GM21390 (cell line): Measurements from ENCODE around the gene TH.
"Not testable (repeated sequence)": the region's sequence is repeated elsewhere in the genome, so short reads cannot be mapped to it uniquely, and the experiment has no call there.

Experiments
- ATAC-seq: cut with Tn5 transposase; IDR thresholded peaks from one replicate; pipeline ENCODE4 v1.9.1; 2021; ENCODE audit not compliant: unreplicated experiment

TH gene

DNA sequence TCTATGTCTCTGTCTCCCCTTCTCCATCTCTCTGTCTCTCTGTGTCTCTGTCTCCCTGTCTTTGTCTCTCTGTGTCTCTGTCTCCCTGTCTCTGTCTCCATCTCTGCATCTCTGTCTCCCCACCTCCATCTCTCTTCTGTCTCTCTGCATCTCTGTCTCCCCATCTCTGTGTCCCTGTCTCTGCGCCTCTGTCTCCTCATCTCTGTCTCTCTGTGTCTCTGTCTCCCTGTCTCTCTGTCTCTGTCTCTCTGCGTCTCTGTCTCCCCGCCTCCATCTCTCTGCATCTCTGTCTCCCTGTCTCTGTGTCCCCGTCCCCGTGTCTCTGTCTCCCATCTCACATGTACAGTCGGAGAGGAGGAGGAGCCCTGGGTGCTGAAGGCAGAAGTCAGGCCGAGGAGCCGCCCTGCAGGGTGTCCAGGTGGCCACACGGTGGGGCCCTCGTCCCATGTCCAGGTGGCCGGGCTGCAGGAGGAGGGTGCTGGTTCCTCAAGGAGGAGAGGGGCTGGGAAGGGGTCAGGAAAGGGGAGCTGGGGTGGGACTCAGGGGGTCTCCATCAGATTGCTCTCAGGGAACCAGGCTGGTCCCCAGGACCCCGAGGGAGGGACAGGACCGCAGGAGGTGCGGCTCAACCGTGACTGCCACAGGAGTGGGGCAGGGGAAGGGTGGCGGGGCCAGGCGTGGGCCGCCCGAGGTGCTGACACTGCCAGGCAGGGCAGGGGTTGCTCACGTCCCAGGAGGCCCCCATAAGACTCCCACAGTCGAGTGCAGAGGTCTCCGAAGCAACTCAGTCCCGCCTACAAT is 25.6 kb upstream of the TH start:
- ATAC-seq: peak; percentile 46

DNA sequence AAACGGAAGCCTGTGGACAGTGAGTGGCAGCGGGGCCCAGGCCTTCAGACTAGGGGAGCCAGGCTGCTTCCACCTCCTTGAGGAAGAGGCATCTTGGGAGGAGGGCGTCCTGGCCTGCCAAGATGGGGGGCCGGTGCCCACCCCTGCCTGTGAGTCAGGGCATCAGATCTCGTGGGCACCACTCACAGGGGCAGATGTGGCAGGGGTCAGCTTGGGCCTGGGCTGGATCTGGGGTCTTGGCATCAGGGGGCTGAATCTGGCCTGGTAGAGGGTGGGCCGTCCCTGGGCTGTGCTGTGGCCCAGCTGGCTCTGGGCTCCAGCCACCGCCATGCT is 24.1 kb upstream of the TH start:
- no peak for ATAC-seq

DNA sequence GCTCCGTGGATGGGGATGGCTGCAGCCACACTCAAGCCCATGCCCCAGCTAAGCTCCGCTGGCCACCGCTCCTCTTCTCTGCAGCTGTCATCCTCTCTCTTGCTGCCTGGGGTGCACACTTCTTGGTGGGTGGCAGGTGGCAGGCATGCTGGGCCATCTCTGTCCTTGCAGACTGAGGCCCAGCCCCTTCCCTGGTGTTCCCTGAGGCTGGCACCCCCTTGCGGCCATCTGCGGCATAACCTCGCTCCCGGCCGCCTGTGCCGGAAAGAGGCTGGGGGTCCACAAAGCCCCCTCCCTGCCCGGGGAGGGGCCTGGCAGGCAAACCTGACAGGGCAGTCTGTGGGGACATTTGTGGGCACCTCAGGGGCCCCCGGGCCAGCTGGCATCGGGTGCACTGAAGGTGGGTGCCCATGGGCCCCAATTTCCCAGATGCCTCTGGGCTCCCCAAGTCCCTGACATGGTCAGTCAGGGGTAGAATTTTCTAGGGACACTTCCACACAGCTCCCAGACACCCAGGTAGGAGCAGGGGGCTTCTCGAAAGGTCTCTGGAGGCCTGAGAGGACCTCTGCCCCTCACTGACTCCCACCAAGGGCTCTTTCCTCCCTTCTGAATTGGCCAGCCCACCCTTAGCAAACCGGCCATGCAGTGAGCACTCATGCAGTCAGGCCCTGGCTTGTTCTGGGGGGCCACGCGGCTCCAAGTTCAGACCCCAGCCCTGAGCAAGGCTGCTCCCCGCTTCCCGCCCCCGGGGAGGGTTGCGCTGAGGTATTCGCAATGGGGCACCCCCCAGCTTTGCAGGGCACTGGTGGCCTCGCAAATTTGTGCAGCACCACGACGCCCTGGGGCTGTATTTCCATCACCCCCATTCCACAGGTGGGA is 23.5 kb upstream of the TH start:
- no peak for ATAC-seq

DNA sequence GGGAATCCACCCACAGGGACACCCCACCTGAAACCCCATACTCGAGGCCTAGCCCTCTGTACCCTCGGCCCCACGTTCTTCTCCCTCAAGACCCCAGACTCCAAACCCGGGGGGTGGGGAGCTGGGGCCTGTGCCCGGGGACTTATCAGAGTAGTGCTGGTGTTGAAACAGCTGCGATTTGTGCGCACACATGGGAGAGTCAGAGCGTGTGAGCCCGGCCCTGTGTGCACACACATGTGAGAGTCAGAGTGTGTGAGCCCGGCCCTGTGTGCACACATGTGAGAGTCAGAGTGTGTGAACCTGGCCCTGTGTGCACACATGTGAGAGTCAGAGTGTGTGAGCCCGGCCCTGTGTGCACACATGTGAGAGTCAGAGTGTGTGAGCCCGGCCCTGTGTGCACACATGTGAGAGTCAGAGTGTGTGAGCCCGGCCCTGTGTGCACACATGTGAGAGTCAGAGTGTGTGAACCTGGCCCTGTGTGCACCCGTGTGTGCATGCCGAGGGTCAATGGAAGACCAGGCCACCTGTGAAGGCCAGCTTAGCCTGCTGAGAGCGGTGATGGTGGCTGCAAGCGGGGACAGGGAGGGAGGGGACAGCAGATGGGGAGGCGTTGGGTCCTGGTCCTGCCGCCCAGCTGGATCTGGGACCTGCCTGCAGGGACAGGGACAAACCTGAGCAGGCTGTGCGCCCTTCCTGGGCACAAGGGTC is 22.4 kb upstream of the TH start:
- not testable (repeated sequence) for ATAC-seq

DNA sequence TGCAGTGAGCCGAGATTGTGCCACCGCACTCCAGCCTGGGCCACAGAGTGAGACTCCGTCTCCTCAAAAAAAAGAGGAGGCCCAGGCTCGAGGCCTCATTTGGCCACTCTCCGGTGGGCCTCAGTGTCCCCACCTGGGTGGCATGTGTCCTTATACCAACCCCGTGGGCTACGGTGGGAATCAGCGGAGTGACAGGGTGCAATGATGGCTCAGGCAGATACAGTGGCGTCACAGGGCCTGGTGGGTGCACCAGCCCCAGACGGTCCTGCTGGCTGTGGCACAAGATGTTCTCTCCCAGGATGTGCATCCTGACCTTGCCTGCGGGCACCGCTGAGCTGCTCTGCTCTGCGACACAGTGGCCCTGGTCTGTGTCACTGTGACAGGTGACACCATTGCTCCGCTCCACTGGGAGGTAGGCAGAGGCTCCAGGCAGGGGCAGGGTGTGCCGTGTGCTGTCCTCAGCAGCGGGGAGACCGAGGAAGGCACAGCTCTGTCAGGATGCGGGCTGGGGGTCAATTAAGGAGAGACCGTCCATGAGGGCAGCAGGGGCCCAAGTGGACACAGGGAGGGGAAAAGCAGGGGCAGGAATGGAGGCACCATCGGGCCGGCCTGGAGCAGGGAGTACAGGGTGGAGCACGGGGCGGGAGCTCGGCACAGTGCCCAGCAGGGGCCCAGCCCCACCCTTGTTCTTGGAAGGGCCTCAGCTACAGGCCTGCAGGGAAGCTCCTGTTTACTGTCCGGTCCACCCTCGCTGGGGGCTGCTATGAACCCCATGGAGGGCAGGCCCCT is 21.7 kb upstream of the TH start:
- ATAC-seq: no peak

DNA sequence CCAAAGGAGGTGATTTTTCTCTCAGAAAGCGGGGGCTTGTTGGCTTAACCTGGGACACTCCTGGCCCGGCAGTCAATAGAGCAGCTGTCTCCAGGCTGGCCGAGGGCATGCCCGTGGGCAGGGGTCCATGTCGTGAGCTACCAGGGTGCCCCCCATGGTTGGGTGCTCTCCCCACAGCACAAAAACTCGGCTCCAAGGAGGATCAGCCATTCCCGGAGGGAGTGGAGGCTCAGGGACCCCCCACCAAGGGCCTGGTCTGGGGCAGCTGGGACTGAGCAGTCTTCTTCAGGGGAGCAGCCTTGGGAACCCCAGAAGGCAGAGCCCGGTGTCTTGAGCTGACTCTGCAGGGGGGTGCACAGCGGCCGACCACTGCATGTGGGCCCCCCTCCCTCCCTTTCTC is 20.8 kb upstream of the TH start:
- no peak for ATAC-seq

DNA sequence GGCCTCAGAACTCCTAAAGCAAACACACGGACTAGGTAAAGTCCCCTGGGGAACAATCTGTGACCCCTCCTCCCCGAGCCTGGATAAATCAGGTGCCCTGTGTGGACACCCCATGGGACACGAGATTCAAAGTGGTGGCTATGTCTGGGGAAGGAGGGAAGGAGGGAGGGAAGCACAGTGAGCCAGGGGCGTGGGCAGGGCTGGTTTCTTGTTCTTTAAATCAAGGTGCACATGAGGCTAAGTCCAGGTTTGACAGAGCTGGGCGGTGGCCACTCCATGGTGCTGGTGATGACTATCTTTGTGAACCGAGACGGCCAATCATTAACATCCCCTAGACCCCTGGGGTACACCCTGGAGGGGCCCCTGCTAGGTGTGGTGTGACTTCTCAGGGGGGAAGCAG is 20.3 kb upstream of the TH start:
- no peak for ATAC-seq

DNA sequence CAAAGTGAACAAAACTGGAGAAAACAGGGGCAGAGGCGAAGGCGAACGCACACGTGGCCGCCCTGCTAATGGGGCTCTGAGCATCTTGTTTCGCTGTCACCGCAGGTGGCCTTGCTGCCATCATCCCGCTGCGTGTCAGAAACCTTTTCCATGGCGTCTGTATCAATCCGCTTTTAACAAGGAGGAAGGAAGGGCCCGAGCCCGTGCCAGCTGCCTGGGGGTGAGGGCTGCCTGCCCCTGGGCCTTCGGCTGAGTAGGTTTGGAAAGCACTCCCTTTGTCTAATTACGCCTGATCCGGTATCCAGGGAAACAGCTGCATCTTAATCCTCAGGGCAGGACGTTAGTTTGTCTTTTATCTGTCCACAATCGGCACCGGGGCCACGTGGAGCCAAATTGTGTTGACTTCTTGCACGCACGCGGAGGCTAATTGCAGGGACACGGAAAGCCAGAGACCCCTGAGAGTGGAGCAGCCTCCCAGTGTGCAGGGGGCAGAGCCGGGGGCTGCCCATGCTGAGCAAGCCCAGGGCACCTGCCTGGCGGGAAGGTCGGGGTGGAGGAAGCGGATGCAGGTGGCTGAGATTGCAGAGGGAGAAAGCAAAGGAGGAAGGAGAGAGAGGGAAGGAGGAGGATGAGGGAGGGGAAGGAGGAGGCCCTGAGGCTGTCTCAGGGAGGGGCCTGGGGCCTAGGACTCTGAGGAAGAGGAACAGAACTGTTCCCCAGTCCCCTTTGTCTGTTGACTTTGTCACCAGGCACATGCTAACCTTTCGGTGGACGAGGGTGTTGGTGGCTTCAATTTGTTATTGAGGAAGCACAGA is 19.2 kb upstream of the TH start:
- no peak for ATAC-seq

DNA sequence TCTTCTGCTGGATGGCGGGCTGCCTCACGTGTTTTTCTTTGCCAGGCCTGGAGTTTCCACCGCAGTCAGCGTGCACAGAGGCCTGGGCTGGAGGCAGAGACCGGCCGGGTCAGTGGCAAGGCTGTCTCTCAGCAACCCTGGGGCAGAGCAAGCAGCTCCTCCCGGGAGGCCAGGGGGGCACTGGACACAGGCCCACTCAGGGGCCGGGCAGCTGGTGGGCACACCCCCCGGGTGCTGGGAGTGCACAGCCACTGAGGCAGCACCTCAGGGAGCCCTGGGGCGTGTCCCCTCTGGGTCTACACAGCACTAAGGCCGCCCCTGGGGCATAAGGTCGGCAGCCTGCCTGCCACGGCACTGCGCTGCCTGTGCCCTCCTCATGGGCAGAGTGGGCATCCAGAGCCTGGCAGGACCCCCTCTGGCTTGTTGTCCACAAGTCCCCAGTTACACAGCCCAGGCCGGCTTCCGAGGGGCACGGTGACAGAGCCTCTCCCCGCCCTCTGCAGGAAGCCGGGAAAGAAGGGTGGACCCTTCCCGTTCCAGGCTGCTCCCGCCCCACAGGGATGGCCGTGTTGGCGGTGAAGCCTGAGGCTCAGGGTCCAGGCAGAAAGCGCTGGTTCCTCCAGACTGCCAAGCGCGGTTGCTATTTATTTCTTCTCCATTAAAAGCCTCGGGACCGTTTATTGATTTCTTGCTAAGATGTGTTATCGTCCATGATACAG is 18.5 kb upstream of the TH start:
- no peak for ATAC-seq

DNA sequence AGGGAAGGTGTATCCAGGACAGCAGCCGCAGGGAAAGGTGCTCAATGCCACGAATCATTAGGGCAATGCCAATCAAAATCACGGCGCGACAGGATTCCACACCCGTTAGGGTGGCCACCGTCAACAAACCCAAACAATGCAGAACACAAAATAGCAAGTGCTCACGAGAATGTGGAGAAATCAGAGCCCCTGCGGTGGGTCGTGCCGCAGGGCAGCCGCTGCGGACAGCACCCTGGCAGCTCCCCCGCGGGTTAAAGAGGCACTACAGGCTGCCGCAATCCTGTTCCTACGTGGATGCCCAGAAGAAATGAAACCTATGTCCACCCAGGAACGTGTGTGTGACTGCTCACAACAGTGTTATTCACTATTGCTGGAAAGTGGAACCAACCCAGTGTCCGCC is 17.1 kb upstream of the TH start:
- ATAC-seq: no peak

DNA sequence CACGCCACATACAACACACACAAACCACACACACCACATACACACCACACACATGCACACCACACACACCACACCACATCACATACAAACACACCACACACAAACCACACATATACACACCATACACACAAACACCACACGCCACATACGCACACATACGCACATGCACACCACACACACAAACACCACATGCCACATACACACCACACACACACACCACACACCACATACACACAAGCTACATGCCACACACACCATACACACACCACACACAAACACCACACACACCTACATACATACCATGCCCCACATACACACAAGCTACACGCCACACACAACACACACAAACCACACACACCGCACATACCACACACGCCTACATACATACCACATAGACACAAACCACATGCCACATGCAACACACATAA is 15.7 kb upstream of the TH start:
- ATAC-seq: no peak

DNA sequence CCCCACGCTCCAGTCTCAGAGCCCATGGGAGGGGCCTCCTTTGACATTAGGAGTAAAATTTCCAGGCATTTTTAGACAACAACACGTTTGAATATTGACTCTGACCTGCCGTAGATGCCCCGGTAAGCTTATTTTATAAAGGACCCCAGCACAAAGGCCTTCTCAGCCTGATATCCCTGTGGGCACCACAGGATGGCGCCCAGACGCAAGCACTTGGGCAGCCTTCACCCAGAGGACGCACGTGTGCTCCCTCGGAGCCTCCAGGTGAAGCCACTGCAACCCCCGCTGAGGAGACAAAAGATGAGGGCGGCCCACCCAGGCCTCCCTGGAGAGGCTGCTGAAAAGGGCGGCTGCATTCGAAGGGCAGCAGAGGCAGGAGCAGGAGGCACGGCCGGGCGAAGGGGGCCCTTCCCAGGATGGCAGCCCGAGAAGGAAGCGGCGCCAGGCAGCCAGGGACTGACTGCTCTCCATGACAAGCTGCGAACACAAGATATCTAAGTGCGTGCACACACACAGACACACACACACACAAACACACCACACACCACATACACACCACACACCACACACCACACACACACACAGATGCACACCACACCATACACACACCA is 15.2 kb upstream of the TH start:
- no peak for ATAC-seq

DNA sequence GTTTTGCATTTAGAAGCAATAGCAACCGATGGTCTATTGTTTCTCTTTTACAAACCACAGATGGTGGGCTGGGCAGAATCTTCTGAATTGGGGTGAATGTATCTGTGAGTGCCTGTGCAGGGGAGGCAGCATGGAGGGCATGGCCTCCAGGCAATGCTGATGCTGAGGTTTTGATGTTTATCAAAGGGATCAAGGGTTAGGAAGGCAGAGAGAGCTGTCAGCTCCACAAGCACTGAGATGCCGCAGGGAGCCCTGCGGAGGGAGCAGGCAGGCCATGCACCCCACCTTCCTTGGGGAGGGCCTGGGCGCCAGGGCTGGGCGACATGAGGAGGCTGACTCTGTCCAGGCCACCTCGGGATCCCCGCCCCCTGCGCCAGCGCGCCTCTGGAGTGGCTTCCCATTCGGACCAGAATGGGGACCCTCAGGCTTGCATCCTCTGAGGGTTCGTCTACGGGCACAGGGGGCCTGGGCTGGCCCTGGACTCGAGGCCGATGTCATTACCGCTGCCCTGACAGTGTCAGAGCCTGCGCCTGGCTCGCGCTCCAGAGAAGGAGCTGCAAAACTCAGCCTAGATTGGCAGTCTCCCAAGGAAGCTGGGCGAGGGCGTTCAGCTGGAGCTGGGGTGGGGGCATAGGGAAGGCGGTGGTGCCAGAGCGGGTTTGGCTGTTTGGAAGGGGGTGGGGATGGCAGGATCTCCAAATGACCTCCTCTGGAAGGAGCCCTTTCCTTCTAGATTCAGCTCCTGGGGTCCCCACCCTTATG is 13.9 kb upstream of the TH start:
- no peak for ATAC-seq

DNA sequence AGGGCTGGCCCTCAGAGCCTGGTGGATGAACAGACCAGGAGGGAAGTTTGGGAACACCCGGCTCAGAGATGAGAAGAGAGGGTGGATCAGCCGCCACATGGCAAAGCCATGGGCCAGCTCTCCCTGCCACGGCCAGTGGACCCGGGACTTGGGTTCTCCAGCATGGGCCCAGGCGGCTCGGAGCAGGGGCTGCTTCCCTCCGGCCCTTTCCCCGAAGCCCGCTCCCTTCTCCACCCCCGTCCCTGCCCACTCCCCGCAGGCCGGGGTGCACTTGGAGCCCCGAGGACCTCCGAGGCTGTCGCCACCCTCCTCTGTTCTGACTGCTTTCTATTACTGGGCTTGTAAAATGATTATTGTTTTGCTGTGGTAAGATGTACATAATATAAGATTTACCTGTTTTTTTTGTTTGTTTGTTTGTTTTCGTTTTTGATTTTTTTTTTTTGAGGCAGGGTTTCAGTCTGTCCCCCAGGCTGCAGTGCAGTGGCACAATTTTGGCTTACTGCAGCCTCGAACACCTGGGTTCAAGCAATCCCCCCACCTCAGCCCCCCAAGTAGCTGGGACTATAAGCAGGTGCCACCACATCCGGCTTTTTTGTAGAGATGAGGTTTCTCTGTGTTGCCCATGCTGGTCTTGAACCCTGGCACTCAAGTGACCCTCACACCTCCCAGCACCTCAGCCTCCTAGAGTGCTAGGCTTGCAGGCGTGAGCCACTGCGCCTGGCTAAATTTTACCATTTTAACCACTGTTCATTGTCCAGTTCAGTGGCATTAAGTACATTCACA is 11.3 kb upstream of the TH start:
- no peak for ATAC-seq

DNA sequence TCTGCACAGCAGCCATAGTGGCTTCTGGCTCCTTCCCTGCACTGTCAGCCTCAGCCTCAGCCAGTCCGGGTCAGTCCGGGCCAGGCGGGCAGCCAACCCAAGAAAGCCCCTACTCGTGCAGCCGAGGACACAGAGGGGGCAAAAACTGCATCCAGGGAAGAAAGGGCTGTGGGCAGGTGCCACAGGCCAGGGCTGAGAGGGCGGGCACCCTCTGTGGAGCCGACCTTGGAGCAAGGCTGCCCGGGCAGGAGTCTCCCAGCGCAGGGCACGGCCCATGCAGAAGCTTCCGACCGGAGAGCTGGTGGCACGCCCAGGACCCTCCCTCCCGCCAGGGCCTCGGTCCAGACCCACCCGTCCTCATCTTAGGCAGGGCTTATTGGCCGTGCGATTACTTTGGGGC is 10.5 kb upstream of the TH start:
- ATAC-seq: no peak

DNA sequence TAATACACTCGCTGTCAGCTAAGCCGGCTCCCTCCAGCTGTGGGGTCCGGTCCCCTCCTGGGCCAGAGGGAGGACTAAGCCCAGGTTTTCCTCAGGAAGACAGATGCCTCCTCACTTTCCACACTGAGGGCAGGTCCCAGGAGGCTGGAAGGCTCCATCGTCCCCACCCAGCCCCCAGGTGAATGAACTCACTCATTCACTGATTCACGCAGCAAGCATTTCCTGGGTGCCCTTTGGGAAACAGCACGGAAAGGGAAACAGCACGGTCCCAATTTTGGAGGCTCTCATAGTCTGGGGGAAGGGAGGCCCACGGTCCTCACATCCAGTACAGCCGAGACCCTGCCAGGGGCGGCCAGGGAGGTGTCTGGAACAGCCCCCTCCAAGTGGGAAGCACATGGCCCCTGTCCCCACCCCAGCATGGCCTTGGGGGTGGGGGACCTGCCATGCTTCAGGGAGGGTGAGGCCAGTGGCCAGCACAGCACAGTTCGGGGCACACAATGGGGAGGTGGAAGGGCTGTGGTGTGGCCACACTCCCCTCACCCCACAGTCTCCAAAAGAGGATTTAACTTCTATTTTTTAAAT is 9.3 kb upstream of the TH start:
- ATAC-seq: no peak

DNA sequence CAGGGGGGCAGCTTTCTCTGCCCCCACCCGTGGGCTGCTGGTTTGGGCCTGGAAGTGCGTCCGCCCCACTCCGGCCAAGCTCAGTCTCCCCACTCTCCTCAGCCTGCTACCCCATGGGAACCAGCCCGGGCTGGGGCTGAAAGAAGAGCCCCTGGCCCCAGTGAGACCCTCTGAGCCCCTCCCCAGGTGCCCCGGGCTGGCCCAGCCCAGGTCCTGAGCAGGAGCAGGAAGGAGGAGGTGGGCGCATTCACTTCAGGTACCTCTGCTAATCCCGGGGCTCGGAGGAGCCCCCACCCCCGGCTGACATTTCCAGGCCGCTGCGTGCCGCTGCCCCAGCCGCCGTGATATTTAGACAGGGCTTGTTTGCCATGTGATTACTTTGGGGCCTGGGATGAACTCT is 8.7 kb upstream of the TH start:
- no peak for ATAC-seq
